KOPT-K1 (cell line): Measurements from ENCODE around the gene ITPA.

Experiments used
- H3K27ac ChIP-seq: fragments of 200-600 bp; sonication (generic); 2 replicates; pipeline ENCODE4 v1.5.1; 2016; ENCODE audit warnings: antibody characterized with exemption, mild to moderate bottlenecking, low read depth, low read length; ENCODE audit not compliant: poor library complexity, severe bottlenecking
- H3K36me3 ChIP-seq: fragments of 200-600 bp; sonication (generic); 2 replicates; pipeline ENCODE4 v1.5.1; 2017; ENCODE audit warnings: antibody characterized with exemption, mild to moderate bottlenecking, low read length, moderate library complexity; ENCODE audit not compliant: insufficient read depth
- H3K9me3 ChIP-seq: fragments of 200-600 bp; sonication (generic); 2 replicates; pipeline ENCODE4 v1.5.1; 2017; ENCODE audit warnings: antibody characterized with exemption, low read length, mild to moderate bottlenecking; ENCODE audit not compliant: insufficient read depth, poor library complexity, severe bottlenecking

ITPA gene

GRCh38 chr20:3239867-3240775 lies 30.8 kb downstream of the ITPA start:
- H3K36me3 ChIP-seq = no peaks in the 10 kb centered on the region
- no peaks in the 10 kb centered on the region for H3K9me3 ChIP-seq
- H3K27ac ChIP-seq = no peak overlapping the region

DNA sequence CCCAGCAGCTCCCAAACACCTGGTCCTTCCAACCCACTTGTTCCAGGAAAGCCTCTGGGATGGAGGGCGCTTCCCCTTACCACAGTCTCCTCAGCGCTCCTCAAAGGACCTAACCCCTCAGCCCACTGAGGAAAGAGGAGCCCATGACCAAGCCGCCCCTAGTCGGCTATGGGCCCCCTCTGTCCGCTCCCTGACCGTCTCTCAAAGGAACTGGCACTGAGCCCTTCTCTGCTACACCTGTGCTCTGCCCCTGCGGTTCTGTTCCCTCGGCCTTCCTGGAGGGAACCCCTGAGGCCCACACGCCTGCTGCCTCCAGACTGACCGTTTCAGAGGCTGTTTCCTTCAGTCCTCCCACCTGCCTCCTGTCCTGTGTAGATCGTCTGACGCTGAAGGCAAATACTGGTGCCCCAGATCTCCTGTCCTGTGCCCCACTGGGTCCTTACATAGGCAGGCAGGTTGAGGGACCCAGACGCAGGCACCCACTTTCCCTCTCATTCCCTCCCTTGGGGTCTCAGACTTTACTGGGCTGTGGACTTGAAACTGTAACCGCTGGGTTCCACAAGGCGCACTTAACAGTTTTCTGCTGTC lies 31.6 kb downstream of the ITPA start:
- no peak overlapping the region for H3K27ac ChIP-seq
- no peaks in the 10 kb centered on the region for H3K9me3 ChIP-seq
- H3K36me3 ChIP-seq = no peaks in the 10 kb centered on the region

DNA sequence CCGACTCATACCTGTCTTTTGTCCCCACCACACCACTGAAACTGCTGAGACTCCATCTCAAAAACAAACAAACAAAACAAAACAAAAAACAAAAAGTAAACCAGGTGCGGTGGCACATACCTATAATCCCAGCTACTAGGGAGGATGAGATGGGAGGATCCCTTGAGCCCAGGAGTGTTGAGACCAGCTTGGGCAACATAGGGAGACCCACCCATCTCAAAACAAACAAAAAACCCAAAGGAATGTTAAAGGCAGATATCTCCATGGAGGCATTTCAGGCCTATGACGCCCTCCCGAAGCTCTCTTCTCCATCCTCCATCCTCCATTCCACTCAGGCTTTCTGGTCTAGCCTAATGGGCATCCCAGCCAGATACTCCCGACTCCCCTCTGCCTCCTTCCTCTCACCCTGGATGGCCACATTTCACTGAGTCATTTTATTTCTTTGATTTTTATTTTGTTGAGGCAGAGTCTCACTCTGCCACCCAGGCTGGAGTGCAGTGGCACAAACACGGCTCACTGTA lies 32.9 kb downstream of the ITPA start:
- H3K27ac ChIP-seq = no peak overlapping the region
- H3K36me3 ChIP-seq = no peaks in the 10 kb centered on the region
- no peaks in the 10 kb centered on the region for H3K9me3 ChIP-seq

DNA sequence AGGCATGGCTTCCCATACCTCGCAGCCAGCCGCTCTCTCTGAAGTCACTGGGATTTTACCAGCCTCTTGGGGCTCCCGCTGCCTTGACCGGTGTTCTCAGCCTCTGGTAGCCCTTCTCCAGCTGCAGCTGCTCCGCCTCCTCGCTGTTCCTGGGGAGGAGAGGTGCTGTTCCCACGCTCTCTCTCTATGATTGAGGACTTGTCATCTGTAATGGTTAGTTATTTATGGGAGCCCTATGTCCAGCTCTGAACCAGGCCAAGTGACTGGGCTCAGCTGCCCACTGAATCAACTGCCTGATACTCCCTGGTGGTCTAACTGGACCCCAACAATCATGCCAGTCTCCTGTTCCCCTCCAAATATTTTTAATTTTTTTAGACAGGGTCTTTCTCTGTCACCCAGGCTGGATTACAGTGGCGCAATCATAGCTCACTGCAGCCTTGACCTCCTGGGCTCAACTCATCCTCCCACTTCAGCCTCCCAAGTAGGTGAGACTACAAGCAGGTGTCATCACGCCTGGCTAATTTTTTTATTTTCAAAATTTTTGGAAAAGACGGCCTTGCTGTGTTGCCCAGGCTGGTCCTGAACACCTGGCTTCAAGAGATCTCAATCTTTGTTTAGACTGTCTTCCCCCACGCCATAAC lies 34.5 kb downstream of the ITPA start:
- Histone ChIP-seq H3K27ac (no peak overlapping the region), H3K36me3 (no peaks in the 10 kb centered on the region), H3K9me3 (no peaks in the 10 kb centered on the region)

- Histone ChIP-seq H3K27ac (no peak overlapping the region), H3K9me3 (no peaks in the 10 kb centered on the region), H3K36me3 (no peaks in the 10 kb centered on the region)
Measured at GRCh38 chr20:3244613-3245012, 35.3 kb downstream of the ITPA start.

DNA sequence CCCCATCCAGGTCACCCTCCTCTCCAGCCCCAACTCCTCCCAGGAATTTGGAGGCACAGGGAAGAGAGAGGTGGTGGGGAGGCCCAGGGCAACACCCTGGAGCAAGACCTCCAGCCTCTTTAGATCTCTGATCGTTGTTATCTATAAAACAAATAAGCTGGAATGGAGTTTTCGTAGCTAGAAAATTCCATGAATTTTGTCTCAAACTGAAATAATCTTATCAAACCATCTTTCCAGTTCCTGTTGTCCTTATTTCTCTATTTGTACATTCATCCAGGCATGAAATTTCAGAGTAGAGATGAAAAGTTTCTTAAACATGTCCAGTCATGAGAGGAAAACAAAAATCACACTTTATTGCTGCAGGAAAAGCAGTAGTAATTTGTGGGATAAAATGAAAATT lies 35.9 kb downstream of the ITPA start:
- Histone ChIP-seq H3K27ac (no peak overlapping the region), H3K9me3 (no peaks in the 10 kb centered on the region), H3K36me3 (no peaks in the 10 kb centered on the region)

DNA sequence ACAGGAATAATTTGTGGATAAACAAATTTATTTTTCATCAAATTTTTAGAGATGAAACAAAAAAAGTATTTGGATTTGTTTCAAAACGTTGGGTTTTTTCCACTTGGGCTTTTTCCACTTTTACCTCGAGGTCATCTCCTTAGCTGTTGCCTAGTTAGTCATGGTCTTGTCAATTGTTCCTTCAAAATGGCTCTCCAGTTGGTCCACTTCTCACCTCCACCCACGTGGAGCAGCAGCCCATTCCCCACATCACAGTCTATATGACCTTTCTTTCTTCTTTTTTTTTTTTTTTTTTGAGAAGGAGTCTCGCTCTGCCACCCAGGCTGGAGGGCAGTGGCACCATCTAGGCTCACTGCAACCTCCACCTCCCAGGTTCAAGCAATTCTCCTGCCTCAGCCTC lies 36.4 kb downstream of the ITPA start:
- H3K9me3 ChIP-seq = no peaks in the 10 kb centered on the region
- H3K27ac ChIP-seq = no peak overlapping the region
- H3K36me3 ChIP-seq = no peaks in the 10 kb centered on the region

GRCh38 chr20:3246682-3247081 lies 37.4 kb downstream of the ITPA start:
- H3K27ac ChIP-seq = no peak overlapping the region
- no peaks in the 10 kb centered on the region for H3K9me3 ChIP-seq
- H3K36me3 ChIP-seq = no peaks in the 10 kb centered on the region

DNA sequence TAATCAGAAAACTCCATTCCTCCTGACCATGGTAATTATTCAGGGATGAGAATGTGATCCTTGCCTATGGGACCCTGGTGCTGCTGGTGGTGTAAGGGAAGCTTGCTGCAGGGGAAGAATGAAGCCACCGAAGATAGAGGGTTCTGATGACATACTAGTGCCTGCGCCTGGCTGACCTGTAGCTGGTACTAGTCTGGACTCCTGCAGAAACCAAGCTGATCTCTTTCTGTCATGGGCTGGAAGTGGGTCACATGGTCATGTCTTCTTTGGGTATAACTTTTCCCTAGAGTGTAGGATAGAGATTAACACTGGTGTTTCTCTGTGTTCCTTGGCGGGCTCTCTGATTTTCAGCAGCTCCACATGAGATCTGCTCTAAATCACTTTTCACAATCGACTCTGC lies 38.3 kb downstream of the ITPA start:
- Histone ChIP-seq H3K27ac (no peak overlapping the region), H3K36me3 (no peaks in the 10 kb centered on the region), H3K9me3 (no peaks in the 10 kb centered on the region)

- H3K36me3 ChIP-seq = no peaks in the 10 kb centered on the region
- H3K9me3 ChIP-seq = no peaks in the 10 kb centered on the region
- no peak overlapping the region for H3K27ac ChIP-seq
Measured at GRCh38 chr20:3248167-3248992, 39.1 kb downstream of the ITPA start.

DNA sequence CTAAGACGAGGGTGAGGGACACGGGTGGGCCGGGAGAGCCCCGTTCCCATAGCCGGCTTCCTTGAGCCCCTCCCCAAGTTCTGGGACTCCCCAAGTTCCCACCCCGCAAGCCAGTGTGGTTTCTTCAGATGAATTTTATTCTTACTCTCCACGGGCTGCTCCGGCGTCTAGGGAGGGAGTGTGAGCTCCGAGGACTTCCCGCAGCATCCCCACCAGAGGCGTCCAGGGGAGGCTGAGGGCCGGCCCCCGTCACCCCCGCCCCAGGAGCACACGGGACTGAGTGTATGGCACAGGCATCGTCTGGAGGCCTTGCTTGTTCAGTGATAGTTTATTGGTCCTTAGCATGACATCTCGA lies 39.7 kb downstream of the ITPA start:
- Histone ChIP-seq H3K9me3 (no peaks in the 10 kb centered on the region), H3K36me3 (no peaks in the 10 kb centered on the region), H3K27ac (no peak overlapping the region)

- Histone ChIP-seq H3K36me3 (no peaks in the 10 kb centered on the region), H3K27ac (no peak overlapping the region)
Measured at GRCh38 chr20:3250091-3250504, 40.8 kb downstream of the ITPA start.

GRCh38 chr20:3251806-3252205 lies 42.5 kb downstream of the ITPA start:
- no peaks in the 10 kb centered on the region for H3K36me3 ChIP-seq
- H3K27ac ChIP-seq = no peak overlapping the region
- H3K9me3 ChIP-seq = no peaks in the 10 kb centered on the region

More at GRCh38 chr20:3250091-3250504, 40.8 kb downstream of the ITPA start:
- H3K9me3 ChIP-seq = no peaks in the 10 kb centered on the region

DNA sequence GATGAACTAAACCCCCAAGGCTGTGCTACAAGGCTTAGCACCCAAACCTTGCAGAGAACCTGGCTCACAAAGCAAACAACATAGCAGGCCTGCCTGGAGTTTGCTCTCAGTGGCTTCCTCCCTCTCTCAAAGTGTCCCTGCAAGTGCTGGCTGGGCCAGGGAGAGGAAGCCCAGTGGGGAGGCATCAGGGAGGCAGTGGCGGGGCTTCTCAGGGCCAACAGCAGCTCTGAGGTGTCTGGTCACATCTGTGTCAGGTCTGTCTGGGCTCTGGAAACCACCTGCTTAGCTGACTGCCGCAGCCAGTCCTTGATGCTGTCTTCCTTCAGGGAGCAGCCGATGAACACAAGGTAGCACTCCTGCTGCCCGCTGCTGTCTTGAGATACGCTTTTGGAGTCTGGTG lies 46.4 kb downstream of the ITPA start:
- Histone ChIP-seq H3K27ac (no peak overlapping the region), H3K9me3 (no peaks in the 10 kb centered on the region), H3K36me3 (no peaks in the 10 kb centered on the region)

GRCh38 chr20:3258429-3258828 lies 49.1 kb downstream of the ITPA start:
- no peaks in the 10 kb centered on the region for H3K9me3 ChIP-seq
- H3K27ac ChIP-seq = no peak overlapping the region
- H3K36me3 ChIP-seq = no peaks in the 10 kb centered on the region
